GM23248 (cell line): ENCODE results near the gene TMEM108. TPM values are rescaled to one million over a fixed set of nuclear protein-coding genes. Genes with fewer than 3 reads are reported as not detected.

ENCODE experiments used
- DNase-seq: peaks from one replicate; pipeline ENCODE4 v3.0.0-alpha.2; 2015
- H2AFZ ChIP-seq: fragments of 200-600 bp; sonication (generic); 2 replicates; pipeline ENCODE4 v1.6.1; 2016; ENCODE audit warnings: antibody characterized with exemption
- H3F3A ChIP-seq: fragments of 200-600 bp; sonication (generic); 2 replicates; pipeline ENCODE4 v1.6.1; 2016; ENCODE audit warnings: mild to moderate bottlenecking, antibody characterized with exemption, mixed run types; ENCODE audit not compliant: insufficient read depth
- H3K27ac ChIP-seq: fragments of 200-600 bp; sonication (generic); 2 replicates; pipeline ENCODE4 v1.5.1; 2016; ENCODE audit warnings: mild to moderate bottlenecking
- H3K27me3 ChIP-seq: fragments of 200-600 bp; sonication (generic); replicated peaks from 2 replicates; pipeline ENCODE4 v1.6.1; 2016; ENCODE audit warnings: mild to moderate bottlenecking; ENCODE audit not compliant: insufficient read depth
- H3K36me3 ChIP-seq: fragments of 200-600 bp; sonication (generic); 2 replicates; pipeline ENCODE4 v1.6.1; 2016; ENCODE audit warnings: low read depth, mild to moderate bottlenecking
- H3K4me1 ChIP-seq: fragments of 200-600 bp; sonication (generic); 2 replicates; pipeline ENCODE4 v1.6.1; 2016; ENCODE audit warnings: mild to moderate bottlenecking; ENCODE audit not compliant: insufficient read depth
- H3K4me2 ChIP-seq: fragments of 200-600 bp; sonication (generic); one replicate; pipeline ENCODE4 v1.6.1; 2016; ENCODE audit warnings: mild to moderate bottlenecking; ENCODE audit not compliant: unreplicated experiment
- H3K4me3 ChIP-seq: fragments of 200-600 bp; sonication (generic); 2 replicates; pipeline ENCODE4 v1.5.1; 2016; ENCODE audit warnings: mild to moderate bottlenecking
- H3K79me2 ChIP-seq: fragments of 200-600 bp; sonication (generic); 2 replicates; pipeline ENCODE4 v1.6.1; 2016; ENCODE audit warnings: mild to moderate bottlenecking; ENCODE audit not compliant: insufficient read depth
- H3K9ac ChIP-seq: fragments of 200-600 bp; sonication (generic); 2 replicates; pipeline ENCODE4 v1.6.1; 2016; ENCODE audit warnings: mild to moderate bottlenecking
- H3K9me2 ChIP-seq: fragments of 200-600 bp; sonication (generic); 2 replicates; pipeline ENCODE4 v1.6.1; 2016; ENCODE audit warnings: mixed run types, mild to moderate bottlenecking, moderate library complexity; ENCODE audit not compliant: insufficient read depth
- H3K9me3 ChIP-seq: fragments of 200-600 bp; sonication (generic); one replicate; pipeline ENCODE4 v1.6.1; 2017; ENCODE audit warnings: low read depth
- H4K20me1 ChIP-seq: fragments of 200-600 bp; sonication (generic); 2 replicates; pipeline ENCODE4 v1.6.0; 2016; ENCODE audit not compliant: insufficient read depth
- EZH2 ChIP-seq: fragments of 200-600 bp; sonication (generic); IDR thresholded peaks from 2 replicates; pipeline ENCODE4 v1.6.1; 2018; ENCODE audit warnings: antibody characterized with exemption, mild to moderate bottlenecking; ENCODE audit not compliant: insufficient read depth, poor library complexity, severe bottlenecking
- EZH2phosphoT487 ChIP-seq: fragments of 200-600 bp; sonication (generic); IDR thresholded peaks from 2 replicates; pipeline ENCODE4 v1.6.1; 2018; ENCODE audit warnings: antibody characterized with exemption, moderate library complexity, mild to moderate bottlenecking, low read depth; ENCODE audit not compliant: insufficient read depth
- WGBS, 2 experiments: methylation state at CpG; one replicate each; pipeline ENCODE4 v1.1.6; 2015 to 2017; ENCODE audit warnings: low lambda C conversion rate in 2 of 2, low coverage in 1 of 2; ENCODE audit errors: missing lambda C conversion rate in 2 of 2; 5-methylcytosine and 5-hydroxymethylcytosine counted together
- in situ Hi-C: fragments of 300-500 bp; cut with MboI; formaldehyde crosslinking; loops from 2 replicates; pipeline ENCODE4 v1.15.0; 2020
- polyA plus RNA-seq: library from polyadenylated mRNA; unstranded; fragments of >200 nt; fragmentation: Nextera tagmentation; extraction: Ambion mirVana; gene quantifications from 2 replicates; pipeline ENCODE4 v1.2.1, GENCODE V29; 2016
- total RNA-seq: library from RNA; depleted of rRNA; stranded (reverse); fragments of >200 nt; shearing (Covaris generic); gene quantifications from 2 replicates; pipeline ENCODE4 v1.2.3, GENCODE V29; 2014

TMEM108 gene
- total and polyA plus RNA-seq, 2 experiments from 2014 or later: not detected

DNA sequence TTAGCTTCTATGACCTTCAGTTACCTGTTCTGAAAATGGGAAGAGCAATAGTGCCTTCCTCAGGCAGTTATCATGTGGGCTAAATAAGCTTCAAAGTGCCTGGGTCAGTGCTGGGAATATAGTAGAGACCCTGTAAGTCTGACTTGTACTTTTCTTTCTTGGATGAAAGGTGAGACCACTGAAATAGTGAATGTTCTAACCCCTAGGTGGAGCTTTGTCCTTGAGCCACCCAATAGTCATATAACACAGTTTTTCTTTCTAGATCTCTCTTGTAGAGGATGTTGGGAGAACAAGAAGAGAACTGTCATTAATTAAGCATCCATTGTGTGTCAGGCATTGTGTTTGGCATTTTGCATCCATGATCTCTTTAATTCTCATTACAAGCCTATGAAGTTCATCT is 348.7 kb downstream of the TMEM108 start:
- Histone ChIP-seq H3F3A (no peaks in the 10 kb centered on the region), H3K9ac (no peak overlapping the region), H3K36me3 (no peaks in the 10 kb centered on the region), H4K20me1 (no peaks in the 10 kb centered on the region), H3K4me3 (no peak overlapping the region), H3K79me2 (no peaks in the 10 kb centered on the region), H2AFZ (no peak overlapping the region), H3K4me1 (no peaks in the 10 kb centered on the region), H3K27ac (no peak overlapping the region), H3K27me3 (no peaks in the 10 kb centered on the region; the same call in 1 of the 2 replicates), H3K9me3 (no peaks in the 10 kb centered on the region), H3K4me2 (no peak overlapping the region), H3K9me2 (no peaks in the 10 kb centered on the region)
- DNase-seq: no peak
- TF ChIP-seq EZH2phosphoT487: no peak
- in situ Hi-C loops: no loop called here

GRCh38 chr3:133387341-133387740 is 349.1 kb downstream of the TMEM108 start:
- no peaks in the 10 kb centered on the region for H3K4me1 ChIP-seq
- no peak overlapping the region for H2AFZ ChIP-seq
- no peaks in the 10 kb centered on the region for H3K36me3 ChIP-seq
- DNase-seq: no peak
- H3K4me2 ChIP-seq: no peak overlapping the region
- no peaks in the 10 kb centered on the region; the same call in 1 of the 2 replicates for H3K27me3 ChIP-seq
- no peaks in the 10 kb centered on the region for H3K79me2 ChIP-seq
- no peak overlapping the region for H3K9ac ChIP-seq
- H3K27ac ChIP-seq: no peak overlapping the region
- no peaks in the 10 kb centered on the region for H3K9me2 ChIP-seq
- no peak for TF ChIP-seq EZH2phosphoT487
- TF ChIP-seq EZH2: no peak
- no peaks in the 10 kb centered on the region for H3K9me3 ChIP-seq
- no peaks in the 10 kb centered on the region for H3F3A ChIP-seq
- no peaks in the 10 kb centered on the region for H4K20me1 ChIP-seq
- 62 to 65% methylated on average over 4 of the region's 4 CpGs for WGBS, 2 experiments
- H3K4me3 ChIP-seq: no peak overlapping the region
- in situ Hi-C loops: no loop called here

- Histone ChIP-seq H3K9me3 (no peaks in the 10 kb centered on the region), H2AFZ (no peak overlapping the region), H3K9me2 (no peaks in the 10 kb centered on the region), H3K4me1 (no peaks in the 10 kb centered on the region), H3K4me2 (no peak overlapping the region), H3K27ac (no peak overlapping the region), H3K9ac (no peak overlapping the region), H3K36me3 (no peaks in the 10 kb centered on the region), H3K4me3 (no peak overlapping the region), H3F3A (no peaks in the 10 kb centered on the region), H3K27me3 (no peaks in the 10 kb centered on the region; the same call in 1 of the 2 replicates), H3K79me2 (no peaks in the 10 kb centered on the region), H4K20me1 (no peaks in the 10 kb centered on the region)
- 37% methylated on average over 4 of the region's 4 CpGs for WGBS, 2 experiments
- DNase-seq: no peak
- no peak for TF ChIP-seq EZH2phosphoT487
- no peak for TF ChIP-seq EZH2
- in situ Hi-C loops: no loop called here
Observed at GRCh38 chr3:133388696-133389395, 350.7 kb downstream of the TMEM108 start.

GRCh38 chr3:133390715-133391114 is 352.5 kb downstream of the TMEM108 start:
- no peak for DNase-seq
- H3K27me3 ChIP-seq: no peaks in the 10 kb centered on the region
- H2AFZ ChIP-seq: no peak overlapping the region
- no peaks in the 10 kb centered on the region for H3K9me2 ChIP-seq
- H3K79me2 ChIP-seq: no peaks in the 10 kb centered on the region
- in situ Hi-C loops: no loop called here
- peaks cover 14% of the 10 kb centered on the region for H3F3A ChIP-seq
- TF ChIP-seq EZH2phosphoT487: no peak
- no peak for TF ChIP-seq EZH2
- no peaks in the 10 kb centered on the region for H3K9me3 ChIP-seq
- WGBS, 2 experiments: 51 to 55% methylated on average over 4 of the region's 4 CpGs
- H3K9ac ChIP-seq: no peak overlapping the region
- H3K4me1 ChIP-seq: peaks cover 10% of the 10 kb centered on the region
- no peak overlapping the region for H3K4me3 ChIP-seq
- no peak overlapping the region for H3K4me2 ChIP-seq
- no peak overlapping the region for H3K27ac ChIP-seq
- H4K20me1 ChIP-seq: no peaks in the 10 kb centered on the region
- H3K36me3 ChIP-seq: no peaks in the 10 kb centered on the region

- Histone ChIP-seq H2AFZ (no peak overlapping the region), H3K36me3 (no peaks in the 10 kb centered on the region), H3K9me2 (no peaks in the 10 kb centered on the region), H3K27me3 (no peaks in the 10 kb centered on the region; the same call in 1 of the 2 replicates), H3K4me1 (peaks cover 10% of the 10 kb centered on the region), H3K9me3 (no peaks in the 10 kb centered on the region), H3K79me2 (no peaks in the 10 kb centered on the region), H3K4me3 (no peak overlapping the region), H3F3A (peaks cover 14% of the 10 kb centered on the region), H3K9ac (no peak overlapping the region), H3K4me2 (no peak overlapping the region), H4K20me1 (no peaks in the 10 kb centered on the region), H3K27ac (no peak overlapping the region)
- no peak for DNase-seq
- WGBS, 2 experiments: 19 to 29% methylated on average over 1 of the region's 1 CpG
- no peak for TF ChIP-seq EZH2phosphoT487
- TF ChIP-seq EZH2: no peak
- in situ Hi-C loops: no loop called here
Observed at GRCh38 chr3:133393204-133393603, 355.0 kb downstream of the TMEM108 start.
